Thoracic aorta (tissue), 2 donors: ENCODE measurements around the gene TSC1. TPM values are rescaled to one million over a fixed set of nuclear protein-coding genes. Genes with fewer than 3 reads are reported as not detected.
A peak's percentile ranks its signal among the peaks of the same experiment; 100 is the strongest.

Experiments used
- ATAC-seq: fragments of 150-250 bp; one replicate; pipeline ENCODE4 v1.8.0; 2017; ENCODE audit warnings: low read depth; ENCODE audit not compliant: insufficient number of reproducible peaks, low FRiP score
- DNase-seq: peaks from one replicate; pipeline ENCODE4 v3.0.0-alpha.2; 2020; ENCODE audit warnings: low spot score
- H3K27ac ChIP-seq, 2 donors: fragments of 200-600 bp; sonication (generic); 1 replicate in 1 of 2; 2 replicates in 1 of 2; pipeline ENCODE4 v1.5.1; 2016; ENCODE audit warnings: mild to moderate bottlenecking in 2 of 2, moderate library complexity in 2 of 2
- H3K27me3 ChIP-seq: fragments of 200-600 bp; sonication (generic); replicated peaks from 2 replicates; pipeline ENCODE4 v1.6.0; 2016; ENCODE audit warnings: mild to moderate bottlenecking; ENCODE audit not compliant: insufficient read depth
- H3K36me3 ChIP-seq: fragments of 200-600 bp; sonication (generic); one replicate; pipeline ENCODE4 v1.5.1; 2016
- H3K4me1 ChIP-seq, 2 donors: fragments of 200-600 bp; sonication (generic); 1 replicate in 1 of 2; 2 replicates in 1 of 2; pipeline versions ENCODE4 v1.5.1 to v1.6.0; 2016; ENCODE audit warnings: low read depth in 2 of 2, mild to moderate bottlenecking in 1 of 2; ENCODE audit not compliant: control insufficient read depth in 1 of 2
- H3K4me3 ChIP-seq: fragments of 200-600 bp; sonication (generic); 2 replicates; pipeline ENCODE4 v1.5.1; 2016; ENCODE audit warnings: mild to moderate bottlenecking
- H3K9me3 ChIP-seq: fragments of 200-600 bp; sonication (generic); 2 replicates; pipeline ENCODE4 v1.5.1; 2016
- CTCF ChIP-seq: fragments of 200-600 bp; sonication (generic); IDR thresholded peaks from one replicate; pipeline ENCODE4 v1.5.1; 2019; ENCODE audit warnings: antibody characterized with exemption
- total RNA-seq, 2 donors: library from RNA; depleted of rRNA; stranded (reverse); fragments of >200 nt; gene quantifications; one replicate each; pipeline versions ENCODE4 v1.1.0 to v1.2.3, GENCODE V29; 2016

Gene TSC1
- total RNA-seq, 2 donors from 2014 or later = 36.1 to 65.4 TPM

DNA sequence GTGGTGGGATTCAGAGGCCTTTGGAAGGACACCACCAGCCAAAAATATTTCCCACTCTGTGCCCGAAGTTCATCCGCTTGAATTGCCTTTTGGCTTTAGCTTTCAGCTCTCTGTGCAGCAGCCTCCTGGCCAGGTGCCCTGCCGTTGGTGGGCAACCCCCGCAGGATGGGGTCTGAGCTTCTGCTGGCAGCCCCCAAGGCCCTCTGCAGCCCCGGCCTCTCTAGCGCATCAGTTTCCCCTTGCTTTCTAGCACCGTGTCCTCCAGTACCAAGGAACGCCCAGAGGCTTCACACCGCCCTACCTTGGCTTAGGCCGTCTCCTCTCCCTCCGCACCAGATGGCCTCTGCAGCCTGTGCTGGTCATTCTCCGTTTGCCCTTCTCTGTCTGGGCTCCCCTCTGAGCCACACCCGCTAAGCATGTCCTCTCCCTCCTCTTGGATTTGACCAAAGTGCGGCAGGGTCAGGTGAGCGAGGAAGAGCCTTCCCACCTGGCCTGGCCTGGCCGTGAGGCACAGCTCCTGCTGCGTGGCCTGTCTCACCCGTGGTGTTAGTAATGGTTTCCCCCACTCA lies 4.2 kb upstream of the TSC1 start:
- DNase-seq = no peak

DNA sequence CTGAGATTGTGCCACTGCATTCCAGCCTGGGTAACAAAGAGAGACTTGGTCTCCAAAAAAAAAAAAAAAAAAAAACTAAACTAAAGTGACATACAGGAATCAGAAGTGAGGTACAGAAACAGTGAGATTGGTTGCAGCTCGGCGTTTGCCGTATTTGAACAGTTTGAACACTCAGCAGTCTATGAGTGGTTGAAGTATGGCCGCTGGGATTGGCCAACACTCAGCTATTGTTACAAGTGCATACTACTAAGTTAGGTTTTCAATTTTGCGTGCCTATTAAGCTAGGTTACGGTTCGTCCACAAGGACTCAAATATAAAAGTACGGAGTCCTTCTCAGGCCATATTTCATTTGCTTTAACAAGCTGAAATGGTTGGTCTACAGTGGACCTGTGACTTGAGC lies 3.3 kb upstream of the TSC1 start:
- DNase-seq = no peak
- no peaks in the 10 kb centered on the region for H3K9me3 ChIP-seq
- H3K27ac ChIP-seq = no peak overlapping the region
- TF ChIP-seq CTCF = no peak
- H3K36me3 ChIP-seq = no peaks in the 10 kb centered on the region
- ATAC-seq = no peak
- no peaks in the 10 kb centered on the region for H3K27me3 ChIP-seq
- H3K4me1 ChIP-seq = peaks cover 8 to 11% of the 10 kb centered on the region in 2 donors
- H3K4me3 ChIP-seq = no peak overlapping the region

More for the DNA sequence above, 4.2 kb upstream of the TSC1 start:
- Histone ChIP-seq H3K36me3 (no peaks in the 10 kb centered on the region), H3K9me3 (no peaks in the 10 kb centered on the region), H3K27ac (no peak overlapping the region), H3K27me3 (no peaks in the 10 kb centered on the region), H3K4me1 (peaks cover 2 to 3% of the 10 kb centered on the region in 2 donors), H3K4me3 (no peak overlapping the region)
- TF ChIP-seq CTCF = no peak
- ATAC-seq = no peak

- Histone ChIP-seq H3K36me3 (no peaks in the 10 kb centered on the region), H3K27me3 (no peaks in the 10 kb centered on the region), H3K4me3 (no peak overlapping the region), H3K9me3 (no peaks in the 10 kb centered on the region), H3K27ac (no peak overlapping the region), H3K4me1 (peaks cover 12 to 21% of the 10 kb centered on the region in 2 donors)
- TF ChIP-seq CTCF = no peak
- ATAC-seq = no peak
- no peak for DNase-seq
Observed at GRCh38 chr9:132946631-132947295, 2.3 kb upstream of the TSC1 start.

DNA sequence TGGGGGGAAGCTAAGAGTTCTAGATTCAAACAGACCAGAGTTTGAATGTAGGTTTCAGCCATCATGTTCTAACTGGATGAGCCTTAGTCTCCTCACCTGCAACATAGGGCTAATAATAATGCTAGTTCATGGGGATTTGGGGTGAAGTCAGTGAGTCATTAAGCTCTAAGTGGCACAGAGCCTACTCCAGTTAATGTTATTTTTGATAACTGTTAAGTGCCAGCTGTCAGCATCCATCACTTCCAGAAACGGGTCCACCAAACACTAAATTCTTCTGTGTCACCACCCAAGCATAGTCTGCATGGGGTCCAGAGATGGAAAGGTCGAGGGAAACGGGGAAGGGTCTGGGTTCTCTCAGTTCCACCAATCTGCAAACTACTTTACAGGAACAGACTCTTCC lies 1.8 kb upstream of the TSC1 start:
- H3K9me3 ChIP-seq = no peaks in the 10 kb centered on the region
- ATAC-seq (no peak), DNase-seq (no peak)
- no peak for TF ChIP-seq CTCF
- peaks cover 12 to 22% of the 10 kb centered on the region in 2 donors for H3K4me1 ChIP-seq
- no peaks in the 10 kb centered on the region for H3K36me3 ChIP-seq
- no peak overlapping the region for H3K4me3 ChIP-seq
- no peak overlapping the region for H3K27ac ChIP-seq
- H3K27me3 ChIP-seq = no peaks in the 10 kb centered on the region

DNA sequence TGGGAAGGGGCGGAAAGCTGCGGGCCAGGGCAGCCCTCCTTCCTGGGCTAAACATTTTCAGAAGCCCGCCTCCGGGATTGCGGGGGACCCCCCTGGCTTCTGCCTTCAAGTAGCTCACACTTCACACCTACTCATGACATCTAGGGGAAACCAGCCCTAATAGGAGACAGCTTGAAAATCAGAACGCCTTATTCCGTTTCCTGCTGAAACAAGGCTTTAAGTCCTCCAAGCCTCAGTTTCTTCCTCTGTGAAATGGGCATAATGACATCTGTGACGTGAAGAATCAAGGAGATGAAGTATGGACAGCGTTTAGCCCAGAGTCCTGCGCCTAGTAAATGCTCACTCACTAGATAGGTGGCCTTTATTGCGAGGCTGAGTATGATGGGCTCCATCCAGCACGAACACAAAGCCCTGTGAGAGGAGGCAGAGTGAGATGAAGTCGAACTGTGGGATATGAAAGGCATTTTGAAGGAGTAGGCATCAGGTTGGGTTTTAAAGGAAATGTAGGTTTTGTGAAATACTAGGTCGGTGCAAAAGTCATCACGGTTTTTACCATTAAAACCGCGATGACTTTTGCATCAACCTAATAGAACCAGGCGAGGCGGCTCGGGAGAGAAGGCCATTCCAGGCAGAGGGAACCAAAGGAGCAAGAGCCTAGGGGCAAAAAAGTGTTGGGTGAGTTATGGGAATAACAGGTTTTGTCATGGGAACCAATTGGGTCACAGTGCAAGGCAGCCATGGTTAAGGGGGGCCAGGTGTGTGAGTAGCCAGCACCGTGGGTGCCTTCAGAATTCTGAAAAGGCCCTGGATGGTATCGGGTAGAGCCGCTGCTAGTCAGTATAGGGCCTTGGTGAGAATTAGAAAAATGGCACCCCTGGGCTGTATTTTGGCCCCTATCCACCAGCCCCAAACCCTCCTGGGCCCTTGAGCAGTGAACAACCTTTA lies 1.0 kb upstream of the TSC1 start:
- no peaks in the 10 kb centered on the region for H3K9me3 ChIP-seq
- TF ChIP-seq CTCF = no peak
- no peaks in the 10 kb centered on the region for H3K36me3 ChIP-seq
- peak overlapping the region; percentile 97 for H3K4me3 ChIP-seq
- H3K27ac ChIP-seq = peak overlapping the region; percentile 94 to 98
- no peak for ATAC-seq
- peaks cover 12 to 22% of the 10 kb centered on the region in 2 donors for H3K4me1 ChIP-seq
- no peaks in the 10 kb centered on the region for H3K27me3 ChIP-seq
- no peak for DNase-seq
